GM18870 (cell line): ENCODE results near the gene SF3A2.
"Not testable (repeated sequence)": the region's sequence is repeated elsewhere in the genome, so short reads cannot be mapped to it uniquely, and the experiment has no call there.

Source experiments
- ATAC-seq: cut with Tn5 transposase; IDR thresholded peaks from one replicate; pipeline ENCODE4 v1.9.1; 2021; ENCODE audit warnings: moderate library complexity; ENCODE audit not compliant: unreplicated experiment

SF3A2 gene

GRCh38 chr19:2236314-2237050 is at the start of gene SF3A2, which contains the start of gene PLEKHJ1:
Gene SF3A2, plus strand, starts transcription at chr19:2236824. Its CDS starts 6,595 bp downstream, at chr19:2243419.
Gene PLEKHJ1, minus strand, starts transcription at chr19:2236329. Its CDS starts 81 bp downstream, at chr19:2236248.
- peak; percentile 73 for ATAC-seq

- ATAC-seq, result no peak
Observed at GRCh38 chr19:2187159-2187558, 49.5 kb upstream of the SF3A2 start.

GRCh38 chr19:2188708-2189385 is 47.8 kb upstream of the SF3A2 start:
- ATAC-seq, result no peak

- no peak for ATAC-seq
Observed at GRCh38 chr19:2189880-2190279, 46.7 kb upstream of the SF3A2 start.

- ATAC-seq, result no peak
Observed at GRCh38 chr19:2190848-2191455, 45.7 kb upstream of the SF3A2 start.

- ATAC-seq, result no peak
Observed at GRCh38 chr19:2191456-2192310, 44.9 kb upstream of the SF3A2 start.

- ATAC-seq, result no peak
Observed at GRCh38 chr19:2192862-2193261, 43.8 kb upstream of the SF3A2 start.

- ATAC-seq, result no peak
Observed at GRCh38 chr19:2193807-2194206, 42.8 kb upstream of the SF3A2 start.

GRCh38 chr19:2194513-2195078 is 42.0 kb upstream of the SF3A2 start:
- ATAC-seq, result no peak

GRCh38 chr19:2195361-2195760 is 41.3 kb upstream of the SF3A2 start:
- no peak for ATAC-seq

GRCh38 chr19:2195914-2196313 is 40.7 kb upstream of the SF3A2 start:
- no peak for ATAC-seq

GRCh38 chr19:2197270-2197669 is 39.4 kb upstream of the SF3A2 start:
- no peak for ATAC-seq

- no peak for ATAC-seq
Observed at GRCh38 chr19:2198317-2198716, 38.3 kb upstream of the SF3A2 start.

- ATAC-seq, result no peak
Observed at GRCh38 chr19:2199215-2199614, 37.4 kb upstream of the SF3A2 start.

GRCh38 chr19:2199861-2200623 is 36.6 kb upstream of the SF3A2 start:
- no peak for ATAC-seq

- not testable (repeated sequence) for ATAC-seq
Observed at GRCh38 chr19:2200624-2201294, 35.9 kb upstream of the SF3A2 start.

- ATAC-seq, result no peak
Observed at GRCh38 chr19:2201473-2202148, 35.0 kb upstream of the SF3A2 start.

- no peak for ATAC-seq
Observed at GRCh38 chr19:2202366-2202765, 34.3 kb upstream of the SF3A2 start.

GRCh38 chr19:2207008-2207407 is 29.6 kb upstream of the SF3A2 start:
- no peak for ATAC-seq
